Stimulated activated CD4-positive, alpha-beta T cell treated with anti-CD3 and anti-CD28 coated beads, Interleukin-12 subunit alpha, Interleukin-12 subunit beta, amount 100 ng/mL, for 24 hours (primary cell): ENCODE results near the gene C16orf54.
"Not testable (repeated sequence)": the region's sequence is repeated elsewhere in the genome, so short reads cannot be mapped to it uniquely, and the experiment has no call there.

Experiments used
- DNase-seq, 2 experiments: peaks; one replicate each; pipeline ENCODE4 v3.0.0-alpha.2; 2020; ENCODE audit warnings: low read depth in 2 of 2

Gene C16orf54, protein sequence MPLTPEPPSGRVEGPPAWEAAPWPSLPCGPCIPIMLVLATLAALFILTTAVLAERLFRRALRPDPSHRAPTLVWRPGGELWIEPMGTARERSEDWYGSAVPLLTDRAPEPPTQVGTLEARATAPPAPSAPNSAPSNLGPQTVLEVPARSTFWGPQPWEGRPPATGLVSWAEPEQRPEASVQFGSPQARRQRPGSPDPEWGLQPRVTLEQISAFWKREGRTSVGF

GRCh38 chr16:29745853-29746345, at the start of gene C16orf54:
Gene C16orf54 (minus strand): TSS chr16:29745990. CDS start chr16:29744951, 1,039 bp downstream.
- DNase-seq = peak; percentile 52 to 82

DNA sequence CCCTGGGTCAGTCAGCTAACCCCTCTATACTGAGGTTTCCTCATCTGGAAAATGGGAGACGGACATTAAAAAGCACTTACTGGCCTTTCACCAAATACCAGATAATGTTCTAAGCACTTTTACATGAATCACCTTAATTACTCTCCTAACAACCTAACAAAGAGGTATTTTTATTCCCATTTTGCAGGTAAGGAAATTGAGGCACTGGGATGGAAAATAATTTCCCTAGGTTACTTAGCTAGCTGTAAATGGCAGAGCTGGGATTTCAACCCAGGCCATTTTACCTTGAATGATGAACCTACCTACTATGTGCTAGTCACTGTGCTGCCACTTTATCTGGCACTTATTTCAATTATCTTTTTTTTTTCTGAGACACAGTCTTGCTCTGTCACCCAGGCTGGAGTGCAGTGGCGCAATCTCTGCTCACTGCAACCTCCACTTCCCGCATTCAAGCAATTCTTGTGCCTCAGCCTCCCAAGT, 48.5 kb upstream of the C16orf54 start:
- no peak for DNase-seq

DNA sequence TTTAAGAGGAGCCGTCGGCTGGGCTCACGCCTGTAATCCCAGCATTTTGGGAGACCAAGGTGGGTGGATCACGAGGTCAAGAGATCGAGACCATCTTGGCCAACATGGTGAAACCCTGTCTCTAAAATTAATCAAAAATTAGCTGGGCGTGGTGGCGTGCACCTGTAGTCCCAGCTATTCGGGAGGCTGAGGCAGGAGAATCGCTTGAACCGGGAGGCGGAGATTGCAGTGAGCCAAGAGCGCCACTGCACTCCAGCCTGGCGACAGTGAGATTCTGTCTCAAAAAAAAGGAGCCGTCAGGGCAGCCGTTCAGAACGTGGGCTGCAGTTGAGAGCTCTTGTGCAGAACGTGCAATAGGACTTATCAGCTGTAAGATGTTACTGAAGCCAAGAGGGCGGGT, 47.4 kb upstream of the C16orf54 start:
- DNase-seq = not testable (repeated sequence)

- no peak for DNase-seq
Measured at GRCh38 chr16:29791845-29792807, 46.3 kb upstream of the C16orf54 start.

GRCh38 chr16:29790949-29791844, 45.4 kb upstream of the C16orf54 start:
- DNase-seq = no peak

- DNase-seq = peak; percentile 99 to 100
Measured at GRCh38 chr16:29790183-29790948, 44.6 kb upstream of the C16orf54 start, which contains the start of gene KIF22. Gene KIF22 (plus strand): TSS chr16:29790751. CDS start chr16:29790760, 9 bp downstream.

DNA sequence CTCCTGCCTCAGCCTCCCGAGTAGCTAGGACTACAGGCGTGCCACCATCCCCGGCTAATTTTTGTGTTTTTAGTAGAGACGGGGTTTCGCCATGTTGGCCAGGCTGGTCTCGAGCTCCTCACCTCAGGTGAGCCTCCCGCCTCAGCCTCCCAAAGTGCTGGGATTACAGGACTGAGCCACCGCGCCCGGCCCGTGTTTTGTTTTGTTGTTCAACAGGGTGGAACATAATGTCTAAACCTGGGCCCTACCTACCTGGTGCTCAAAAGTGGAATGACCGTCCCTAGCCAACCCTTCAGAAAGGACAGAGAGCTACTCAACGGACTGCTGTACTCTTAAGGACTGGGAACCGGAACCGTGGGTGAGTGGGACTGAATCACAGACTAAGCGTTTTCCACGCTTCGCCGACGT, 44.0 kb upstream of the C16orf54 start:
- DNase-seq = no peak

DNA sequence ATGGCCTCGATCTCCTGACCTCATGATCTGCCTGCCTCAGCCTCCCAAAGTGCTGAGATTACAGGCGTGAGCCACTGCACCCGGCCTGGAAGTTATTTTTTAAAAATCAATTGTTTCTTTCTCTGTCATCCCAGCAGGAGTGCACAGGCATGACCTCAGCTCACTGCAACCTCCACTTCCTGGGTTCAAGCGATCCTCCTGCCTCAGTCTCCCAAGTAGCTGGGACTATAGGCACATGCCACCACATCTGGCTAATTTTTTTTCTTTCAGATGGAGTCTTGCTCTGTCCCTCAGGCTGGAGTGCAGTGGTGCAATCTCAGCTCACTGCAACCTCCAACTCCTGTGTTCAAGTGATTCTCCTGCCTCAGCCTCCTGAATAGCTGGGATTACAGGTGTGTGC, 41.4 kb upstream of the C16orf54 start:
- not testable (repeated sequence) for DNase-seq

DNA sequence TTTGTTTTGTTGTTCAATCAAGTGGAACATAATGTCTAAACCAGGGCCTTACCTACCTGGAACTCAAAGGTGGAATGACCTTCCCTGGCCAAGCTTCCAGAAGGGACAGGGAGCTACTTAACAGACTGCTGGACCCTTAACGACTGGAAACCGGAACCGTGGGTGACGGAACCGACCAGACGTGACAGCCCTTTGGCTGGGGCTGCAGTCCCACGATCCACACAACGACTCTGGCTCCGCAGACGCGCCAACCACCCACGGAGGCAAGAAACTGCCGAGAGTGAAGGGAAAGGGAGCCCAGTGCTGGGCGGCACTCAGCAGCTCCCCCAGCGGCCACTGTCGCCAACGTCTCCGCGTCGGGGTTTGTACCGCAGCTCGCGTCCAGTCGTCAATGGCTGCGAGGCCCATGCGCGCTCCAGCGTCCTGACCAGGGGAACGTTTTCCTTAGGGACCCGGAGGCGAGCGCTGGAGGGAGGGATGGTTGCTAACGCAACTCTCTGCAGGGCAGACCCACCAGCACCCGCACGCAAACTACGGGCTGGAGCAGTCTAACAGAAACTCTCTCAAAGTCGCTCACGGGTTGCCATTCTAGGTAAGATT, 39.2 kb upstream of the C16orf54 start:
- DNase-seq = peak; percentile 36 to 69

DNA sequence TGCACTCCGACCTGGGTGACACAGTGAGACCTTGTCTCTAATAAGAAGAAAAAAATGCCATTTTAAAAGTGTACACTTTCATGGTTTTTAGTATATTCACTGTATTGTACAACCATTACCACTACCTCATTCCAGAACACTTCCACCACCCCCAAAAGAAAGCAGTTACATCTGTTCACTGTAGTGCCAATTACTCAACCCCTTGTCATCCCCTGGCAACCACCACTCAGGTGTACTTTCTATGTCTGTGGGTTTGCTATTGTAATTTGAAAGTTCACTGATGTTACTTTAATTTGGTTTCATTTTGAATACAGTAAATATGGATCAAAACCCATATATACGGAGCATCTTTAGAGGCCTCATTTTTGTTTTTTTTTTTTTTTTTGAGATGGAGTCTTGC, 38.4 kb upstream of the C16orf54 start:
- no peak for DNase-seq

DNA sequence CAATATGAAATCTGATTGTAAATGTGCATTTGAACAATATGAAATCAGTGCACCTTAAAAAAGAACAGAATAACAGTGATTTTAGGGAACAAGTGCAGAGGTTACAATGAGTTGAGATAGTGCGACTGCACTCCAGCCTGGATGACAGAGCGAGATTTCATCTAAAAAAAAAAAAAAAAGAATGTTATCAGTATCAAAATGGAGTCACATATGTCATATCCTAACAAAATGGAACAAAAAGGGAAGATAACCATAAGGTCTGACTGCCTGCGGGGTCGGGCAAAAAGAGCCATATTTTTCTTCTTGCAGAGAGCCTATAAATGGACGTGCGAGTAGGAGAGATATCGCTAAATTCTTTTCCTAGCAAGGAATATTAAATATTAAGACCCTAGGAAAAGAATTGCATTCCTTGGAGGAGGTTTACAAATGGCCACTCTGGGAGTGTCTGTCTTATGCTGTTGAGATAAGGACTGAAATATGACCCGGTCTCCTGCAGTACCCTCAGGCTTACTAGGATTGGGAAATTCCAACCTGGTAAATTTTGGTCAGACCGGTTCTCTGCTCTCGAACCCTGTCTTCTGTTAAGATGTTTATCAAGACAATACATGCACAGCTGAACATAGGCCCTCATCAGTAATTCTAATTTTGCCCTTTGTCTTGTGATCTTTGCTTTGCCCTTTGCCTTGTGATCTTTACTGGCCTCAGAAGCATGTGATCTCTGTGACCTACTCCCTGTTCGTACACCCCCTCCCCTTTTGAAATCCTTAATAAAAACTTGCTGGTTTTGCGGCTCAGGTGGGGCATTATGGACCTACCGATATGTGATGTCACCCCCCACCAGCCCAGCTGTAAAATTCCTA, 37.5 kb upstream of the C16orf54 start:
- not testable (repeated sequence) for DNase-seq

DNA sequence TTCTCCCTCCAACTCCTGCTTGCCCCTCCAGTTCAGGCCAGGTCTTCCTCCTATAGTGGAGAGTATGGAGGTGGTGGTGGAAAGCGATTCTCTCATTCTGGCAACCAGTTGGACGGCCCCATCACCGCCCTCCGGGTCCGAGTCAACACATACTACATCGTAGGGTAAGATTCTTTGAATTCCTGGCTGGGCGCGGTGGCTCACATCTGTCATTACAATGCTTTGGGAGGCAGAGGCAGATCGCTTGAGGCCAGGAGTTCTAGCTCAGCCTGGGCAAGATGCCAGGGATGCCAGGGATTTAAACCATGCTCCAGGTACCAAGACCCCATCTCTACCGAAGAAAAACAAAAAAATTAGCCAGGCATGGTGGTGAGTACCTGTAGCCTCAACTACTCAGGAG, 33.7 kb upstream of the C16orf54 start:
- DNase-seq = no peak

- DNase-seq = no peak
Measured at GRCh38 chr16:29777576-29778350, 32.0 kb upstream of the C16orf54 start, which contains the start of gene ZG16. Gene ZG16 (plus strand): TSS chr16:29778256. CDS start chr16:29779267, 1,011 bp downstream.

DNA sequence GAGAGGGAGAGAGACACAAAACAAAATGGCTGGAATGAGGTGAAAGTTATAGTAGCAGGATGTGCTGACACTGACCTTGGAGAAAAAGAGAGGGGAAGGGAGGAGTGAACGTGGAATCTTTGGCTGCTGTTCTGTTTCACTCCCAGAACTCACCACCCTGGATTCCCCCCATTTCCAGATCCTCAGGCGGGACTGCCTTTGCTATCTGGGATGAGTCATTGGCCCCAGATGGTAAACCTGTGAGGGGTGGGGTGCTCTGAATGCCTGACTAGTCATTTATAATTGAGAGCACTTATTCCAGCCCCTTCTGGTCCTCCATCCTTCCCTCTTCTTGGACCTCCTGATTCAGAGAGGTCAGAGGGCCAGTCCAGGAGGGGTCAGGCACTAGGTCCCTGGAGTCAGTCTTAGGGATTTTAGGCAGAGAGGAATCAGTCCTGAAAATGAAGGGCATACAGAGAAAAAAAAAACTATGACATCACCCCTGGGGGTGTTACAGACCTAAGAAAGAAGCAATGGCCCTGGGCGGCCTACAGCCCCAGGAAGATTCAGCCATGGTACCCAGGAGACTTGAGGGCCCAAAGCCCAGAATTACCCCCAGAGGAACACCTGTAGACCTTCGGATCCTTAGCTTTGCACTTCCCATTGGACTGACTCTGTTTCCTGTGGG, 30.1 kb upstream of the C16orf54 start:
- DNase-seq = no peak

GRCh38 chr16:29774730-29775129, 28.9 kb upstream of the C16orf54 start:
- no peak for DNase-seq

- DNase-seq = not testable (repeated sequence)
Measured at GRCh38 chr16:29772330-29772729, 26.5 kb upstream of the C16orf54 start.

DNA sequence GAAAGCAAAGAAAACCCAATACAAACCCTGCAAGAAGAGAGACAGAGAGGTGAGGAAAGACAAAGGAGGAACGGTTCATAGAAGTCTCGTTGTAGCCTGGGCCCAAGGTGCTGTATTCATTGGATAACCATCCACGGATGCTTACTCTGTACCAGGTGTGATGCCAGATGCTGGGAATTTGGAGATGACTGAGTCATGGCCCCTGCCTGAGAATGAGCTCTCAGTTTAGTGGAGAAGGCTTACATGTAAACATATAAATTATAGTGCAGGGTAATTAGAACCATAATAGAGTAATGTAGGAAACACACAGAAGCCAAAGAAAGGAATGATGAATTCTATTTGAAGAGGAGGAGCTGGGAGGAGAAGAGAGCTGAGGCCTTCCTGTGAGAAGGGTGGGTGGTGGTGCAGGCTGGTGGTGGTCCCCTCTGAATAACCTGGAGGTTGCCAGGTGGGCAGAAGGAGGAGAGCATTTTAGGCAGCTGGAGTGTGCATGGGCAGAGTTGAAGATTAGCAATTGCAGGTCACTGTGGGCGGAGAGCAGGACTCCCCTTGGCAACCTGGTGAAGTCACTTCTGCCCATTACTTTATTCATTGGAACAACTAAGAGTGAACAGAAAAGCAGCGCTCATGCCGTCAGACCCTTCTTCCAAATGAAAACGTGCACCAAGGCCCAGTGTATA, 24.6 kb upstream of the C16orf54 start:
- no peak for DNase-seq
